ENCODE data around the gene MAP4K1. TPM values are rescaled to one million over a fixed set of nuclear protein-coding genes. Genes with fewer than 3 reads are reported as not detected.

MAP4K1 gene
- total RNA-seq, 2 donors from 2014 or later: 2.0 to 2.9 TPM

GRCh38 chr19:38629568-38629967, 11.8 kb upstream of the MAP4K1 start:
- Histone ChIP-seq H3K9me3 (no peaks in the 10 kb centered on the region), H3K27me3 (no peaks in the 10 kb centered on the region), H3K4me1 (no peaks in the 10 kb centered on the region), H3K27ac (no peak overlapping the region), H3K4me3 (no peak overlapping the region), H3K36me3 (replicated peaks in 1 of 2; ENCODE audit: insufficient read depth in 1 of 2, low read depth in 2 of 2) (peaks cover 9 to 26% of the 10 kb centered on the region in 2 donors)
- TF ChIP-seq POLR2A (IDR thresholded peaks at IDR 0.05) (no peak), CTCF (IDR thresholded peaks at IDR 0.05) (no peak)
- 93 to 100% methylated on average over 3 to 6 of the region's 6 CpGs for WGBS, 2 donors
- DNase-seq (no peak), ATAC-seq (no peak)
- intact Hi-C loops (cut with DNase I): no loop called here

GRCh38 chr19:38626401-38626800, 8.6 kb upstream of the MAP4K1 start:
- H3K4me1 ChIP-seq: no peaks in the 10 kb centered on the region
- H3K27ac ChIP-seq: no peak overlapping the region
- TF ChIP-seq CTCF (IDR thresholded peaks at IDR 0.05) (no peak), POLR2A (IDR thresholded peaks at IDR 0.05) (no peak)
- no peaks in the 10 kb centered on the region for H3K27me3 ChIP-seq
- H3K4me3 ChIP-seq: no peak overlapping the region
- ATAC-seq (no peak), DNase-seq (no peak)
- peaks cover 9 to 37% of the 10 kb centered on the region in 2 donors for H3K36me3 ChIP-seq (replicated peaks in 1 of 2; ENCODE audit: insufficient read depth in 1 of 2, low read depth in 2 of 2)
- 95 to 100% methylated on average over 4 of the region's 4 CpGs for WGBS, 2 donors
- intact Hi-C loops (cut with DNase I): no loop called here
- no peaks in the 10 kb centered on the region for H3K9me3 ChIP-seq

- DNase-seq (no peak), ATAC-seq (no peak)
- Histone ChIP-seq H3K36me3 (replicated peaks in 1 of 2; ENCODE audit: insufficient read depth in 1 of 2, low read depth in 2 of 2) (peaks cover 9 to 33% of the 10 kb centered on the region in 2 donors), H3K4me3 (no peak overlapping the region), H3K27ac (no peak overlapping the region), H3K27me3 (no peaks in the 10 kb centered on the region), H3K4me1 (peaks cover 6% of the 10 kb centered on the region), H3K9me3 (no peaks in the 10 kb centered on the region)
- no peak for TF ChIP-seq POLR2A (IDR thresholded peaks at IDR 0.05)
- no peak for TF ChIP-seq CTCF (IDR thresholded peaks at IDR 0.05)
- intact Hi-C loops (cut with DNase I): no loop called here
- 89% methylated on average over 3 of the region's 3 CpGs for WGBS, 2 donors
Observed at GRCh38 chr19:38624822-38625221, 7.1 kb upstream of the MAP4K1 start.

GRCh38 chr19:38619361-38620174, 1.8 kb upstream of the MAP4K1 start:
- ATAC-seq (no peak), DNase-seq (no peak)
- peak overlapping the region; percentile 48 to 78 (median 76) for H3K27ac ChIP-seq
- intact Hi-C loops (cut with DNase I): loop anchor here (10.0 kb wide), 1 partner anchor 225 kb away; no protein-coding TSS in a partner anchor
- H3K36me3 ChIP-seq (replicated peaks in 1 of 2; ENCODE audit: insufficient read depth in 1 of 2, low read depth in 2 of 2): peaks cover 0 to 16% of the 10 kb centered on the region in 2 donors
- 10 to 11% methylated on average over 21 of the region's 21 CpGs for WGBS, 2 donors
- no peak for TF ChIP-seq POLR2A (IDR thresholded peaks at IDR 0.05)
- no peak for TF ChIP-seq CTCF (IDR thresholded peaks at IDR 0.05)
- H3K4me1 ChIP-seq: peaks cover 17% of the 10 kb centered on the region
- H3K9me3 ChIP-seq: no peaks in the 10 kb centered on the region
- no peaks in the 10 kb centered on the region for H3K27me3 ChIP-seq
- H3K4me3 ChIP-seq: peak overlapping the region; percentile 47 to 93

All from body of pancreas (tissue), 4 donors.